ENCODE data around the gene CLEC3B.

Gene CLEC3B

GRCh38 chr3:45024542-45025255 lies 1.4 kb upstream of the CLEC3B start:
- H3K4me3 ChIP-seq (ENCODE audit: low read depth, low read length) = no peak overlapping the region
- no peak for TF ChIP-seq CTCF (IDR thresholded peaks at IDR 0.05; ENCODE audit: borderline replicate concordance, insufficient read depth, low read depth, low read length)

- no peak overlapping the region for H3K4me3 ChIP-seq (ENCODE audit: low read depth, low read length)
- no peak for TF ChIP-seq CTCF (IDR thresholded peaks at IDR 0.05; ENCODE audit: borderline replicate concordance, insufficient read depth, low read depth, low read length)
Observed at GRCh38 chr3:45026957-45027356, 854 bp downstream of the CLEC3B start.

GRCh38 chr3:45027441-45027840 lies 1.3 kb downstream of the CLEC3B start:
- H3K4me3 ChIP-seq (ENCODE audit: low read depth, low read length) = no peak overlapping the region
- no peak for TF ChIP-seq CTCF (IDR thresholded peaks at IDR 0.05; ENCODE audit: borderline replicate concordance, insufficient read depth, low read depth, low read length)

- TF ChIP-seq CTCF (IDR thresholded peaks at IDR 0.05; ENCODE audit: borderline replicate concordance, insufficient read depth, low read depth, low read length) = no peak
Observed at GRCh38 chr3:45029216-45029615, 3.1 kb downstream of the CLEC3B start.

GRCh38 chr3:45029661-45030060 lies 3.6 kb downstream of the CLEC3B start:
- H3K4me3 ChIP-seq (ENCODE audit: low read depth, low read length) = no peak overlapping the region
- TF ChIP-seq CTCF (IDR thresholded peaks at IDR 0.05; ENCODE audit: borderline replicate concordance, insufficient read depth, low read depth, low read length) = no peak

More at GRCh38 chr3:45029216-45029615, 3.1 kb downstream of the CLEC3B start:
- H3K4me3 ChIP-seq (ENCODE audit: low read depth, low read length) = no peak overlapping the region

GRCh38 chr3:45031531-45031930 lies 5.4 kb downstream of the CLEC3B start:
- no peak overlapping the region for H3K4me3 ChIP-seq (ENCODE audit: low read depth, low read length)
- no peak for TF ChIP-seq CTCF (IDR thresholded peaks at IDR 0.05; ENCODE audit: borderline replicate concordance, insufficient read depth, low read depth, low read length)

GRCh38 chr3:45032113-45032512 lies 6.0 kb downstream of the CLEC3B start:
- TF ChIP-seq CTCF (IDR thresholded peaks at IDR 0.05; ENCODE audit: borderline replicate concordance, insufficient read depth, low read depth, low read length) = no peak
- no peak overlapping the region for H3K4me3 ChIP-seq (ENCODE audit: low read depth, low read length)
